GM18505 (cell line): ENCODE data around the gene PDCL2.
"Not testable (repeated sequence)": the region's sequence is repeated elsewhere in the genome, so short reads cannot be mapped to it uniquely, and the experiment has no call there.

ENCODE experiments used
- ATAC-seq: cut with Tn5 transposase; IDR thresholded peaks from one replicate; pipeline ENCODE4 v1.9.1; 2021; ENCODE audit not compliant: unreplicated experiment
- POLR2A ChIP-seq: IDR thresholded peaks from 4 replicates; pipeline ENCODE4 v1.6.1; 2011; ENCODE audit warnings: borderline replicate concordance; ENCODE audit not compliant: insufficient read depth, insufficient read length; ENCODE audit errors: extremely low read depth

Gene PDCL2, protein sequence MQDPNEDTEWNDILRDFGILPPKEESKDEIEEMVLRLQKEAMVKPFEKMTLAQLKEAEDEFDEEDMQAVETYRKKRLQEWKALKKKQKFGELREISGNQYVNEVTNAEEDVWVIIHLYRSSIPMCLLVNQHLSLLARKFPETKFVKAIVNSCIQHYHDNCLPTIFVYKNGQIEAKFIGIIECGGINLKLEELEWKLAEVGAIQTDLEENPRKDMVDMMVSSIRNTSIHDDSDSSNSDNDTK

DNA sequence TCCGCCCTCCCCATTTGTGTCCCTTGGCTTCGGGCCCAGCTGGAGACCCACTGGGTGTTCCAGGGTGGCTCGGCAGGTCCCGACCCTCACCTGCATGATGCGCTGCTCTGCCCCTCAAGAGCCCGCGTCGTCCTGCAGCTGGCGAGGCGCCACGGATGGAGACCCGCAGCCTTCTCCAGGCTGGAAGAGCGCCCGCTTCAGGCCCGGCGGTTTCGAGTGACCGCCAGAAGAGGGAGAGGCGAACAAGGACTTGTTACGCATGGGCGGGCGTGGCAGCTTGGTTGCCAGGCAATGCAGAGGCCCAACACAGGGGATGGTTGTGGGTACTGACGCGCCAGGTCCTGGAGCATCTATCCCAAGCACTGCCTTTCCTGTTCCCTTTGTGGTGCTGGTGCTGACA lies at the start of gene PDCL2:
PDCL2 (minus strand) TSS at position 232 of the 400 bp plus-strand sequence; CDS start at position 96, 136 bp downstream.
- ATAC-seq, result no peak
- no peak for TF ChIP-seq POLR2A

DNA sequence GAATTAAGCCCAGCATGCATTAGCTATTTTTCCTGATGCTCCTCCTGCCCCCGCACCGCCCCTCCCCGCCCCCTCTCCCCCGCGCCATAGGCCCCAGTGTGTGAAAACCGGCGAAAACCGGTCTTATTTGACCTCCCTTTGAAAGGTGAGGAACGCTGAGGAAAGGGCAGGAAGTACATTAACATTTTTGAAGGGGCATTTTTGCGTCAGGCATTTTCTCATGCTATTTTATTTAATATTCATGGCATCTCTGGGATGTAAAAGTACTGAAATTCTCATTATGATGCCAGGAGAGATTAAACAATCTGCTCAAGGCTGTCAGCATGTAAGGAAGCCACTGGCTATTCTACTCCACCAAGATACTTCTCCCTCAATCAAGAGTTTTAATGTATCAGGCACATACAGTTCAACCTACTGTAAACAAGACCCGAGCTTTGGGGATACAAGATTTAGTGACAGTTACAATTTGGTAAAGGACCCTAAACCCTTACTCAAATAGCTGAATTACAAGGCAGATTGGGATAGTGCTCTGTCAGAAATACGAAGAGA lies 45.3 kb upstream of the PDCL2 start:
- TF ChIP-seq POLR2A, result no peak
- ATAC-seq, result no peak

DNA sequence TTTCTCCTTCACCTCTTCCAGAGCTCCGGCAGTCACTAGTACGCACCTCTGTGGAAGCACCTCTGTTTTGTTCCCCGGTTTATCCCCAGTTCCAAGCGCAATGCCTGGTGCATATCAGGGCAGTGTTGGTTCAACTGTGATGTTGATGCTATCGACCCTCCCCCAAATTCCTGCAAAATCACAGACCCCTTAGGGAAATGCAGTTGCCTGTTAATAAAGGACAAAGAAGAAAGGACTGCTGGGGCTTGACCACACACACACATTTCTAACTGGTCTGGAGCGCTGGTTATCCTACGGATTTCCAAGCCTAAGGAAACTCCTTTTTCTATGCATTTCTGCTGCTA lies 44.6 kb upstream of the PDCL2 start:
- TF ChIP-seq POLR2A, result no peak
- ATAC-seq, result no peak

DNA sequence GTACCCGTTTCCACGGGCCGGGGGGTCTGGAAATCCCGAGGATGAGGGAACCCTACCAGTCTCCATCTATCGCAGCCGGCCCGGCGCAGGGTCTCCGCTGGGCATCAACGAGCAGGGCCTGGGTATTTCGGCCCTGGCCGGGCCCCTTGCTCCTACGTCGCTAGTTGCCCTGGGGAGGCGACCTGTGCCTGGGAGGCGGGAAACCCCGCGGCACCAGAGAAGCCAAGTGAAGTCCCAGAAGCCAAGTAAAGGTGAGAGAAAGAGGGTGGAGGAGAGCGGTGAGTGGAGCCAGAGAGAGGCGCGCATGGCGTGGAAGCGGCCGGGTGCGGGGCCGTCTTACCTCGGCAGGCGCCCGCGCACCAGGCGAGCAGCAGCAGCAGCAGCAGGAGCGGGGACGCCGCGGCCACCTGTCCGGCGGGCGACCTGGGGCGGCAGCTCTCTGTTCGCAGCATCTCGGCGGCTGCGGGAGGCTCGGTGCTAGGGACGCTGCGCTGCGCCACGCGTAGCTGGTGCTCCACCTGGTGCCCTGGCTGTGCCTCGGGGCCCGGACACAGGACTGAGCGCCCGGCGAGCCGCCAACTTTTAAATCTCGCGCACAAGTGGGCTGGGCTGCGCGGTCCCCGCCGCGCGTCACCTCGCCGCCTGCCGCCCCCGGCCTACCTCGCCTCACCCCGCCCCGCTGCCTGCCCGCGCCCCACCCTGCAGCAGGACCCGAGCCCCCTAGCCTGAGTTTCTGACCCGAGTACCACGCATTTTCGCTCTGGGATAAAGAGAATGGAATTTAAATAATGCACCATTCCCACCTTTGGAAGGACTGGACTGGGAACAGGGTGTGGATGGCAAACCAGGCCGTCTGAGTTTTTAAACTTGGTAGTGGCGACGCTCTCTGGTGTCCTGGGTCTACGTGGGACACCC lies 44.0 kb upstream of the PDCL2 start, which contains the start of gene NMU:
NMU (minus strand) TSS at position 558 of the 915 bp plus-strand sequence; CDS start at position 452, 106 bp downstream.
- peak; percentile 91 for ATAC-seq
- no peak for TF ChIP-seq POLR2A

DNA sequence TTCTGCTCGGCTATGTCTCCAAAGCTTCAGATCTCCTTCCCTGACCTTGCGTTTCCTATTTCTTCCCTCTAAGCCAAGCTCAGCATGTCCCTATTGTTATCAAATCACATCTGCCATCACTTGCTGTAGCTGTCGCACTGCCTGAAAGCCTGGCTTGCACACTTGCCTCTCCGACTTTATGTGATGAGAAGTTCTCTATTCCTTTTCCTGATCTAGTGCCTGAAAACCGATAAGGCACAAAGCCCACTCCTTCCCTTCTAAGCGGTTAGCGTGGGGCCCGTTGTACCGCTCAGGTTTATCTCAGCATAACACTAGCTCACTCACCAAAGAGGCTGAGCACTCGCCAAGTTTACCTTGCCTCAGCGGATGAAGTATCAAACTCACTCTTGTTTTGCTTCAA lies 43.2 kb upstream of the PDCL2 start:
- ATAC-seq, result no peak
- TF ChIP-seq POLR2A, result no peak

DNA sequence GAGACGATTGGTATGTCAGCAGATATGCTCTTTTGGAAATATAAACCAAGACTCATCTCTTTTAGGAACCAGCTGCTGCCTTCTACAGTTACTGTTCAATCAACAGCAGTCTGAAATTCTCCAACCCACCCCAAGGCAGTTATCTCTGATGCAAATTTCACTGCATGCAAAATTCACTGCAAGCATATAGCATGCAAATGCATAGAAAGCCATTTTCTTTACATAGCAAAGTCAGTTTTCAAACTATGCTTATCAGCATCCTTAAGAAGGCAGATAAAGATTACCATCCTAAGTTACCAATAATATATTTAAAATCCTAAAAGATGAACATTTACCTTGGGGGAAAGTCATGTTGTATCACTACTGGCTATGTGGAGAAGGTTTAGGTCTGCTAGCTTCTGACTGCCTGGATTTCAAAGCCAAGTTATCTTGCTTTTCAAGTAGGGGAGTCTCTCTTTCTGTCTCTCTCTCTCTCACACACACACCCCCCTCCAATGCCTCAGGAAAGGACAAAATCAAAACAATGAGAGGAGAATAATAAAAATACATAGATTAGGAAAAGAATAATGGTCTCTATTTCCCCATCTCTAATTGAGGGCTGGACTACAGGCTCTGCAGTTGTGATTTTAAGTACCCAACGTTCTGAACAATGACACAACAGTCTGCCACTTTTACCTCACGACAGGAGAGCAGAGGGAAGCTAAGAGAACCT lies 42.5 kb upstream of the PDCL2 start:
- ATAC-seq, result no peak
- TF ChIP-seq POLR2A, result no peak

DNA sequence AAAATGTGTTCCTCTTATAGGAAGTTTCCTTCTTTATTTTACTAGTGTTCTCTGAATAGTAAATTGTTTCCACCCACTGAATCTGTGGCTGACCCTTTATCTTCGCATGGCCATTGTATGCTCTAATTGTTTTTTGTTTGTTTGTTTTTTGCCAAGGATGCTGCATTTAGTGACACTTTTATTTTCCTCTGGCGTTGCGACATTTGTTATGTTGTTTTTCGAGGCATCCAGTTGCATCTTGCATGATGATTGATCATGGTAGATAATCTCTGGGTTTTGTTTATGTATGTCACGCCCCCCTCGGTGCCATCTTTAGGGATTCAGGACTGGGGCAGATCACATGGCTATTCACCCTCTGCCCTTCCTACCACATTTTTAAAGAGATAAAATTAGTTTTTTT lies 41.9 kb upstream of the PDCL2 start:
- no peak for TF ChIP-seq POLR2A
- ATAC-seq, result no peak

DNA sequence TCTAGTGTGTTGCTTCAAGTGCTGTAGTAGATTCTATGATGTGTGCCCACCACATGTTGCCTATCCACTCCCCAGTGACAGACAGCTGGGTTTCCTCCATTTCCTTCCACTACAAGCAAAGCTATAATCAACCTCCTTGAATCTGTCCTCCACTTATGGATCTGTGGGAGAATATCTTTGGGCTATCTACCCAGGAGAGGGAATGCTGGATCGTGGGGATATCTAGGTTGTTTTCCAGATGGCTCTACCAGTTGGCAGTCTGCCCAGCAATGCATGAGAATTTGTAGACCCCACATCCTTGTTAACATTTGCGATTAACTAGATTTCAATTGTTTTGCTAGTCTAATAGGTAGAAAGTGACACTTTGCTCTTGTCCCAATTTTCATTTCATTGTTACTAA lies 33.8 kb upstream of the PDCL2 start:
- ATAC-seq, result no peak
- TF ChIP-seq POLR2A, result no peak

DNA sequence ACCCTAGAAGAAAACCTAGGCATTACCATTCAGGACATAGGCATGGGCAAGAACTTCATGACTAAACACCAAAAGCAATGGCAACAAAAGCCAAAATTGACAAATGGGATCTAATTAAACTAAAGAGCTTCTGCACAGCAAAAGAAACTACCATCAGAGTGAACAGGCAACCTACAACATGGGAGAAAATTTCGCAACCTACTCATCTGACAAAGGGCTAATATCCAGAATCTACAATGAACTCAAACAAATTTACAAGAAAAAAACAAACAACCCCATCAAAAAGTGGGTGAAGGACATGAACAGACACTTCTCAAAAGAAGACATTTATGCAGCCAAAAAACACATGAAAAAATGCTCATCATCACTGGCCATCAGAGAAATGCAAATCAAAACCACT lies 32.0 kb upstream of the PDCL2 start:
- ATAC-seq, result not testable (repeated sequence)

DNA sequence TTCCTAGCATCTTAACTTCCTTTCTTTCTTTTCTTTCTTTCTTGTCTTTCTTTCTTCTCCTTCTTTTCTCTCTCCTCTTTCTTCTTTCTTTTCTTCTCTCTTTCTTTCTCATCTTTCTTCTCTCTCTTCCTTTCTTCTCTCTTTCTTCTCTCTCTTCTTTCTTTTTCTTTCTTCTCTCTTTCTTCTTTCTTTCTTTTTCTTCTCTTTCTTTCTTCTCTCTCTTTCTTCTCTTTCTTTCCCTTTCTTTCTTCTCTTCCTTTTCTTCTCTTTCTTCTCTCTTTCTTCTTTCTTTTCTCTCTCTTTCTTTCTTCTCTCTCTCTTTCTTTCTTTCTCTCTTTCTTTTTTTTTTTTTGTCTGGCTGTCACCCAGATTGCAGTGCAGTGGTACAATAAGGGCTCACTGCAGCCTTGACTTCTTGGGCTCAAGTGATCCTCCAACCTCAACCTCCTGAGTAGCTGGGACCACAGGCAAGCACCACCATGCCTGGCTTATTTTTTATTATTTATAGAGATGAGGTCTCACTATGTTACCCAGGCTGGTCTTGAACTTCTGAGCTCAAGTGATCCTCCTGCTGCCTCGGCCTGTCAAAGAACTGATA lies 26.6 kb upstream of the PDCL2 start:
- TF ChIP-seq POLR2A, result no peak
- ATAC-seq, result no peak

DNA sequence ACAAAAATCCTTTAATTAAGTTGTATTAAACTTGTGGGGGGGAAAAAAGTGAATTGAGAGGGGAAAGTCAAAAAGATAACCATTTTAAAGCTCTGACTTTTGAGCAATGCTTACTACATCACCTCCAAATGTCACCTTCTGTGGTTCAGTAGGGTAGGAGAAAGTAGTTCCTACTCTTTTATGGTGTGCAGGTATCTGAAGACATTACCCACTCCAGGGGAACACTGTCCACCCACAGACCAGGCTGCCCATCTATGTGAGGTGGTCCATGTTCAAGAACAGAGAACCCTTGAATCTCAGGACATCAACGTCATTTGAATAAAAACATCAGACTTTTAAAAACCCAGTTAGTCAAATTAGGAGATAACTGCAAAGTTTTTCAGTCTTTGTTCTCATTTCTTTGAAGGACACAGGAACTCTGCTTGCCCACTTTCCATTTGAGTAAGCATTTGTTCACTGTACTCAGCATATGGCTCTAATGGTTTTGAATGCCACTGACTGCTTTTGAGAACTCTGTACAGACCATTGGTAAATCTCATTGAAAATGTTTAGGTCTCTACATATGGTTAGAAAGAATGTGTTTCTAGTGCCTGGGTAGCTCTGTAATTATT lies 25.6 kb upstream of the PDCL2 start:
- peak; percentile 98 for ATAC-seq
- no peak for TF ChIP-seq POLR2A

DNA sequence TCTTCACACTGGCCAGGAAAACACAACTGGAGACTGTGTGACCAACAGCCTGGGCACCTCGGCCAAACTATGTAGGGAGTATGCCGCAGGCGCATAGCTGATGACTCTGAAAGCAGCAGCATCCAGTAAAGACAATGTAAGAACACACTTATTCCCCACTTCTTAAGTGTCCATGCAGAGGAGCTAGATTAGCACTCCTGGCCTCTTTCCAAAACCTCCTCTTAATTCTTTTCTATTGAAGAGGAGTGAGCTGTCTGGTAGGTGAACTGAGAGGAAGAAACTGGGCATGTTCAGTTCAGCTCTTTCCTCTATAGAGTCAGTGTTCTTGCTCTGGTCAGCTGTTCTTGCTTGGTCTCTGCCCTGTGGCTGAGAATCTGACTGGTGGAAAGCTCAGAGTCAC lies 23.0 kb upstream of the PDCL2 start:
- ATAC-seq, result no peak
- no peak for TF ChIP-seq POLR2A

DNA sequence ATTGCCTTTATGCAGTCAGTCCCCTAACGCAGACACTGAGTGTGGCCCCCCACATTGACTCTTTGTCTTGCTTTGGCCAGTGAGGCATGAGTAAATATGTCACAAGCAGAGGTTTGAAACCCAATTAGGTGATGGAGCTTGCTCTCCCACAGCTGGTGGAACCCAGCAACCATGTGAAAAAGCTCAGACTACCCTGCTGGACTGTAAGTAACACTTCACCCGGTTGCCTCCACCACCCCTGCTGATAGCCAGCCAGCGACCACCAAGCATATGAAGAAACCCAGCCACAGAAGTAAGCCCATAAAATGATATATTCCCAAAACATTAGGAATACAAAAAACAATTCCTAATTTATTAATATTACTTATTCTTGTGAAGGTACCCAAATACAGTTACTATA lies 21.6 kb upstream of the PDCL2 start:
- TF ChIP-seq POLR2A, result no peak
- no peak for ATAC-seq
